T-helper 2 cell treated with Interferon-gamma antibody and Interleukin-4, amounts not matched to agents 5 μg/mL and 100 μg/mL, for 36 hours (primary cell): ENCODE data around the gene TRAF3IP1.
"Not testable (repeated sequence)": the region's sequence is repeated elsewhere in the genome, so short reads cannot be mapped to it uniquely, and the experiment has no call there.

Experiments
- DNase-seq: peaks from one replicate; pipeline ENCODE4 v3.0.0; 2021; ENCODE audit warnings: low spot score
- H3K27ac Mint-ChIP-seq: one replicate; pipeline ENCODE4 v1.8.0; 2021; ENCODE audit warnings: mild to moderate bottlenecking, mixed read lengths
- H3K27me3 Mint-ChIP-seq: one replicate; pipeline ENCODE4 v1.8.0; 2021; ENCODE audit warnings: low read depth, mixed read lengths
- H3K36me3 Mint-ChIP-seq: one replicate; pipeline ENCODE4 v1.8.0; 2021; ENCODE audit warnings: low read depth, mixed read lengths
- H3K4me1 Mint-ChIP-seq: one replicate; pipeline ENCODE4 v1.8.0; 2021; ENCODE audit warnings: low read depth, mixed read lengths
- H3K4me3 Mint-ChIP-seq: one replicate; pipeline ENCODE4 v1.8.0; 2022; ENCODE audit warnings: mild to moderate bottlenecking, moderate library complexity, mixed read lengths
- H3K9me3 Mint-ChIP-seq: one replicate; pipeline ENCODE4 v1.8.0; 2021; ENCODE audit warnings: mixed read lengths

TRAF3IP1 gene, protein sequence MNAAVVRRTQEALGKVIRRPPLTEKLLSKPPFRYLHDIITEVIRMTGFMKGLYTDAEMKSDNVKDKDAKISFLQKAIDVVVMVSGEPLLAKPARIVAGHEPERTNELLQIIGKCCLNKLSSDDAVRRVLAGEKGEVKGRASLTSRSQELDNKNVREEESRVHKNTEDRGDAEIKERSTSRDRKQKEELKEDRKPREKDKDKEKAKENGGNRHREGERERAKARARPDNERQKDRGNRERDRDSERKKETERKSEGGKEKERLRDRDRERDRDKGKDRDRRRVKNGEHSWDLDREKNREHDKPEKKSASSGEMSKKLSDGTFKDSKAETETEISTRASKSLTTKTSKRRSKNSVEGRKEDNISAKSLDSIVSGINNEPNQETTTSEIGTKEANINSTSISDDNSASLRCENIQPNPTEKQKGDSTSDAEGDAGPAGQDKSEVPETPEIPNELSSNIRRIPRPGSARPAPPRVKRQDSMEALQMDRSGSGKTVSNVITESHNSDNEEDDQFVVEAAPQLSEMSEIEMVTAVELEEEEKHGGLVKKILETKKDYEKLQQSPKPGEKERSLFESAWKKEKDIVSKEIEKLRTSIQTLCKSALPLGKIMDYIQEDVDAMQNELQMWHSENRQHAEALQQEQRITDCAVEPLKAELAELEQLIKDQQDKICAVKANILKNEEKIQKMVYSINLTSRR

GRCh38 chr2:238320246-238320647 is at the start of gene TRAF3IP1:
Gene TRAF3IP1 (plus strand): TSS chr2:238320518. CDS start chr2:238320663, 145 bp downstream.
- H3K9me3 Mint-ChIP-seq, result no peaks in the 10 kb centered on the region
- no peak within 1 kb of the TSS for H3K27ac Mint-ChIP-seq
- peak within 1 kb of the TSS; percentile 77 for H3K4me3 Mint-ChIP-seq
- DNase-seq, result peak; percentile 87
- peaks cover 11% of the 10 kb centered on the region for H3K4me1 Mint-ChIP-seq
- peaks cover 13% of the 10 kb centered on the region for H3K27me3 Mint-ChIP-seq
- no peaks in the 10 kb centered on the region for H3K36me3 Mint-ChIP-seq

GRCh38 chr2:238270606-238271005 is 49.7 kb upstream of the TRAF3IP1 start:
- Mint-ChIP-seq H3K27me3 (no peaks in the 10 kb centered on the region), H3K27ac (no peak overlapping the region), H3K4me3 (no peak overlapping the region), H3K36me3 (peaks cover 21% of the 10 kb centered on the region), H3K4me1 (no peaks in the 10 kb centered on the region), H3K9me3 (no peaks in the 10 kb centered on the region)
- no peak for DNase-seq

DNA sequence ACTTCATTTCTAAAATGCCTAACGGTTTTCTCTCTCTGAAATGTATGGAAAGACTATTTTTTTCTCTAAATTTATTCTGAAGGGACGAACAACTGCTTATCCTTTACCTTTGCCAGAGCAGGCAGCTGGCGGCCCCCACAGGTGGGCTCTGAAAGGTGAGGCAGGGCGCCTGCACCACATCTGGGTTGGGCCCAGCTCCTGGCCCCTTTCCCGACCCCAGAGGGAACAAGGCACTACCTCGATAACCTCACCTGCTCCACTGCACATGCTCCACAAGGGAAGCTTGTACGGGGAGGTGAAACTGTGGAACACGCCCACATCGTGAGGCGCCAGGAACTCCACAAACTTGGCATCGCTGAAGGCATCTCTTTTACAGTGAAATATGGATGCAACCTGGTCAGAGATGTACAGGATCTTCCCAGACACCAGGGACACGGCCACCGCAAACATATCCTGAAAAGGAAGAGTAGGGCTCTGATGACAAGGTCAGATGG is 49.2 kb upstream of the TRAF3IP1 start:
- Mint-ChIP-seq H3K27me3 (no peaks in the 10 kb centered on the region), H3K9me3 (no peaks in the 10 kb centered on the region), H3K4me3 (no peak overlapping the region), H3K36me3 (peaks cover 21% of the 10 kb centered on the region), H3K4me1 (no peaks in the 10 kb centered on the region), H3K27ac (no peak overlapping the region)
- no peak for DNase-seq

DNA sequence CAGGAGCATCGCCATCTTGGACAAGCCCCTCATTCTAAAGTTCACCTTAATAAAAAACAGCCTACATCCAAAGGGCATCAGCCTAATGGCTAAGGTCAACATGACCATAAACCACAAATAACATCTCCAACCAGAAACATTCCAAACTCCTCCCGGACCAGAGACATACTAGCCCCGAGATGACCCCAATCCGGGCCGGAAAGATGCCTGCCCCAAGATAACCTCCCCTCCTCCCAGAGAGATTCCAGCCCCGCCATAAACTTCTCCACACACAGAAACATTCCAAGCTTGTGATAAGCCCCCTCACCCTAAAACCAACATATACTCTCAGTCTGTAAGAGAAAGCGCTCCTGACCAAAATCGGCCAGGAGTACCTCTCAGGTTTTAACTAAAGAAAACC is 48.6 kb upstream of the TRAF3IP1 start:
- not testable (repeated sequence) for H3K4me1 Mint-ChIP-seq, H3K27me3 Mint-ChIP-seq, H3K9me3 Mint-ChIP-seq, H3K4me3 Mint-ChIP-seq, DNase-seq
- peak overlapping the region; percentile 20 for H3K27ac Mint-ChIP-seq
- H3K36me3 Mint-ChIP-seq, result peaks cover 23% of the 10 kb centered on the region

- H3K4me1 Mint-ChIP-seq, result no peaks in the 10 kb centered on the region
- H3K27me3 Mint-ChIP-seq, result no peaks in the 10 kb centered on the region
- no peak overlapping the region for H3K4me3 Mint-ChIP-seq
- H3K9me3 Mint-ChIP-seq, result no peaks in the 10 kb centered on the region
- no peak for DNase-seq
- H3K36me3 Mint-ChIP-seq, result peaks cover 21% of the 10 kb centered on the region
- no peak overlapping the region for H3K27ac Mint-ChIP-seq
Measured at GRCh38 chr2:238272156-238272555, 48.2 kb upstream of the TRAF3IP1 start.

GRCh38 chr2:238273433-238273832 is 46.9 kb upstream of the TRAF3IP1 start:
- H3K9me3 Mint-ChIP-seq, DNase-seq, H3K27me3 Mint-ChIP-seq, H3K4me3 Mint-ChIP-seq, H3K4me1 Mint-ChIP-seq, H3K27ac Mint-ChIP-seq: not testable (repeated sequence)
- H3K36me3 Mint-ChIP-seq, result peaks cover 17% of the 10 kb centered on the region

GRCh38 chr2:238274152-238274865 is 46.0 kb upstream of the TRAF3IP1 start:
- no peaks in the 10 kb centered on the region for H3K27me3 Mint-ChIP-seq
- H3K4me1 Mint-ChIP-seq, result no peaks in the 10 kb centered on the region
- H3K9me3 Mint-ChIP-seq, result no peaks in the 10 kb centered on the region
- no peak overlapping the region for H3K27ac Mint-ChIP-seq
- peaks cover 16% of the 10 kb centered on the region for H3K36me3 Mint-ChIP-seq
- H3K4me3 Mint-ChIP-seq, result no peak overlapping the region
- DNase-seq, result no peak

GRCh38 chr2:238277695-238278094 is 42.6 kb upstream of the TRAF3IP1 start:
- H3K9me3 Mint-ChIP-seq, result no peaks in the 10 kb centered on the region
- no peak overlapping the region for H3K27ac Mint-ChIP-seq
- no peaks in the 10 kb centered on the region for H3K27me3 Mint-ChIP-seq
- peaks cover 4% of the 10 kb centered on the region for H3K36me3 Mint-ChIP-seq
- peaks cover 1% of the 10 kb centered on the region for H3K4me1 Mint-ChIP-seq
- H3K4me3 Mint-ChIP-seq, result no peak overlapping the region
- DNase-seq, result no peak

DNA sequence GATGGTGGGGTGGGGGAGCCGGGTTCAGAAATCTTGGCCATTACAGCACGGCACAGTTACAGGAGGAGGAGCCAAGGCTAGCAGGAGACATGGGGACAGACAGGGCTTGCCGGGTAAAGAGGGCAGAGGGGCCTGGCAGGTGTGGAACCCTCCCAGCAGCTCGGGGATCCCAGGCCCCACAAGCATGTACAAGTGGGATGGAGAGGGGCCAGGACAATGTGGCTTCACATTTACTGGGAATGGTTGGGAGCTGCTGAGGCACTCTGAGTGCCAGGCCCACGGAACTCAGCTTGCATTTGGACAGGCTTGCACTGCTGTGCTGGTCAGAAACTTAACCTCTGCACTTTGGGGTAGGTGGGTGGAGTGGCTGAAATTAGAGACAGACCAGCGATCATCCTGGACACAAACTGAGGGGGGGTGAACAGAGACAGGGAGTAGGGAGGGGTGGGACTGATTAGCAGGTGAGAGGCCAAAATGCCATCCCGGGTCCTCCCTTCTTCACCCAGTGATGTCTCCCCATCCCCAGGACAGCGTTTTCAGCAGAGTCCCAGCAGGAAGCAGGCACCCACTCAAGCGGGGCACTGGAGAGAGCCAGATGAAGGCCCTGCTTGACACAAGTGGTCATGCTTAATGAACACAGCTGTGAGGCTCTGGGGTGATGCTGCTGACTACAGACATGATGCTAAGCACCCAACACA is 41.5 kb upstream of the TRAF3IP1 start:
- DNase-seq, result no peak
- H3K27ac Mint-ChIP-seq, result no peak overlapping the region
- peaks cover 4% of the 10 kb centered on the region for H3K36me3 Mint-ChIP-seq
- no peaks in the 10 kb centered on the region for H3K9me3 Mint-ChIP-seq
- peaks cover 4% of the 10 kb centered on the region for H3K4me1 Mint-ChIP-seq
- H3K4me3 Mint-ChIP-seq, result no peak overlapping the region
- H3K27me3 Mint-ChIP-seq, result no peaks in the 10 kb centered on the region

GRCh38 chr2:238279324-238279682 is 41.0 kb upstream of the TRAF3IP1 start:
- H3K27ac Mint-ChIP-seq, result no peak overlapping the region
- no peaks in the 10 kb centered on the region for H3K9me3 Mint-ChIP-seq
- peaks cover 4% of the 10 kb centered on the region for H3K4me1 Mint-ChIP-seq
- DNase-seq, result no peak
- no peaks in the 10 kb centered on the region for H3K27me3 Mint-ChIP-seq
- no peak overlapping the region for H3K4me3 Mint-ChIP-seq
- H3K36me3 Mint-ChIP-seq, result peaks cover 4% of the 10 kb centered on the region

DNA sequence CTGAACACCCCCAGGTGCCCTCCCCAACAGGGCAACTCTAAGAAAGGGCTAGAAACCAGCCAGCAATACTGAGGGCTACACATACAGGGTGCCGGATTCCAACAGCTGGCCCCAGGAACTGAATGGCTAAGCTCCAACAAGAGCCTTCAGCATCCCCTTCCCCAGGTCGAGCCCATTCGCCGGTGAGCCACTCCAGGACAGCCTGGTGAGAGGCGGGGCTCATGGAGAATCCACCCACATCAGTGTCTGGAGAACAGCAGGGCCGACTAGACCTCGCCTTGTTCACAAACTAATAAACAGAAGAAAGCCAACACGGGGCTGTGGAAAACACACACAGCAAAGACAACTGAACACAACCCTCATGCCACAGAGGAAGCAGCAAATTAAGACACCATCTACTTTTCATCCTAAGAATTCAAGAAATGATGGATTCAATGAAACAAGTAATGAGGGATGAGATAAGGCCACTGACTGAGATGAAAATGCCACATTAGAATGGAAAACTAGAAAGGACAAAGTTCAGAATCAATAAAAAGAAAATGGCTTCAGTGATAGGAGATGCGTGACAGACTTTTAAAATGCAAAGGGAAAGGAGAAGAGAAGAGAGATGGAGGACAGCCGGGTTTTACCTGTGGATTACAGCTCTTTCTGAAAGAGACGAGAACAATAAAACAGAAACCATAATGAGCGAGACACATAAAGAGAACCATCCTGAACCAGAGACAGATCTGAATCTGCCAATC is 40.1 kb upstream of the TRAF3IP1 start:
- H3K27ac Mint-ChIP-seq, result no peak overlapping the region
- H3K4me3 Mint-ChIP-seq, result no peak overlapping the region
- no peak for DNase-seq
- H3K36me3 Mint-ChIP-seq, result peaks cover 2% of the 10 kb centered on the region
- no peaks in the 10 kb centered on the region for H3K27me3 Mint-ChIP-seq
- H3K9me3 Mint-ChIP-seq, result no peaks in the 10 kb centered on the region
- H3K4me1 Mint-ChIP-seq, result peaks cover 4% of the 10 kb centered on the region

DNA sequence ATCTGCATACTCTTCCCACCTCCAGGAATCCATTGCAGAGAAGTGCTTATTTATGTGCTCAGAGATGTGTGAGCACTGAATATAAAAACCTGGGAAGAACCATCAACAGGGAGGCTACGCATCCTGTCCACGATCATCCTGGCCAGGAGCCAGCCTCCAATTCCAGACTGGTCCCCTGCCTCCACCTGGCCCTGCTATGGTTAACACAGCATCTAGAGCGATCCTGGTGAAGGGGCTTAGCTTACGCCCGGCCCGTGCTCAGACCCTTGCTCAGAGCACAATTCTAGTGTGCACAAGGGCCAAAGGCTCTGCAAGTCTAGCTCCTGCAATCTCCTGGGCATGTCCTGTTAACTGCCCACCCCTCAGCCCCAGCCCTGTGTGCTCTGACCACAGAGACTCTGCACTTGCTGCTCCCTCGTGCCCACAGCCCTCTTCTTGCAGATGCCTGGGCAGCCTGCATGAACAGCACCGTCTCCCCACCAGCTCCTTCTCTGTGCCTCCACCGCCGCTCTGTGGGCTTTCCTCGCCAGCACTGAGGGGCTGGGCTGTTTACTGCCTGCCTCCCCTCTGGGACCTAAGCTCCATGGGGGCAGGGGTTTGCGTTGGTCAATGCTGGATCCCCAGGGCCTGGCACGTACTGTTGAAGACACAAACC is 38.4 kb upstream of the TRAF3IP1 start:
- Mint-ChIP-seq H3K4me1 (peaks cover 9% of the 10 kb centered on the region), H3K36me3 (no peaks in the 10 kb centered on the region), H3K4me3 (no peak overlapping the region), H3K9me3 (no peaks in the 10 kb centered on the region), H3K27ac (no peak overlapping the region), H3K27me3 (no peaks in the 10 kb centered on the region)
- no peak for DNase-seq
